Ammon's horn (tissue), 1 donor: Measurements from ENCODE around the gene EPM2A.

Source experiments
- DNase-seq: peaks from one replicate; pipeline ENCODE4 v3.0.0-alpha.2; 2016; ENCODE audit warnings: low spot score

EPM2A gene

DNA sequence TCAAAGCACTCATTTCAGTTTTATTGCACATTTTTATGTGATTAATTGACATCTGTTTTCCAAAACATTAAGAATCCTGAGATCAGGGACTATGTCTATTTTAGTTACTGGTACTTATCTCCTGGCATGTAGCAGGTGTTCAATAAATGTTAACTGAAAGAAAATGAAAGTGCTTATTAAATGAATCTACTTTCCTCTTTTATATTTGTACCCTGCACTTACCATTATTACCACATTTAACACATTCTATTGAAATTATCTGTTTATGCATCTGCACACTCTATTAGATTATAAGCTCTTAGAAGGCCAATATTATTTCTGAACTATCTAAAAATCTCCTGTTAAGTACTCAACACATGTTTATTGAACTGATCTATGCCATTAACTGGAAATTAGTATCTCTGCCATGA, 131.9 kb downstream of the EPM2A start:
- no peak for DNase-seq

DNA sequence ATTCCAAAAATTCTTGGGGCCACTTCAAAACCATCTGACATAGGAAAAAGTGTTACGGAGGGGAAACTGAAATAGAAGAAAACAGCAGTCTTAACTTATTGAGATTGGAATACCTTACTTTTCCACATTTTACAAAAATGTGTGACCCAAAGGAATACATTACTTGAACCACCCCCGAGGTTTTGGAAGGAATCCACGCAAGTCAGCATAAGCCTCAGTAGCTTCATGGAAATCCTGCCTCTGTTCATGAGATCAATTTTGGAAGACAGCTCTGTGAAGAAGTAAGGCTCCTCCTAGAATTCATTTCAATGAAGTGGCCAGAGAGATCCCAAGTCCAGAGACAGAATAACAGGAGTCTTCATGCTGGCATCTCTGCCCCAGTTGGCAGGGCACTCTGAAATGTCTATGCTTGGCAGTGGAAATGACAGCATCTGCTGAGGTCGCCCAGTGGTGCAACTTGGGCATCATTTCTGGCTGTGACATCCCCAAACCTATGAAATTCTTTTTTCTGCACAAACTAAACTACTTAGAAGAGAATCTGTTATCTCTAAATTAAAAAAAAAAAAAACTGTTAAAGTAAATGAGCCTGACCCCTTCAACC, 132.5 kb downstream of the EPM2A start:
- DNase-seq, result no peak

DNA sequence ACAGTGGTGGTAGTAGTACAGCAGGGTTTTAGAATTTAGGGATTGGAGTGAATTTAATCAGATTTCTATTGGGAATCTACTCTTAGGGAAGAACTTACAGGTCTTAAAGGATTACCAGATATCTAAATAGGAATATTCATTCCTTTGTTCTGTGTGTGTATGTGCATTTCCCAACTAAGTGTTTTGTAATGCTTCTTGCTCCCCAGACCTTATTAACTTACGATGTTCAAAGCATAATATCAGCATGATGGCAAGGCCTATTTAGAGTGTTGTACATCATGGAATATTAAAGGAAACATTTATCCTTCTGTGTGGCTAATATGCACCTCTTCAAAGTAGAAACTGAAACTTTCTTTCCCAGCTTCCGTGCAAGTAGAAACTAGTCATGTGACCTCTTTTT, 133.9 kb downstream of the EPM2A start:
- DNase-seq, result no peak

DNA sequence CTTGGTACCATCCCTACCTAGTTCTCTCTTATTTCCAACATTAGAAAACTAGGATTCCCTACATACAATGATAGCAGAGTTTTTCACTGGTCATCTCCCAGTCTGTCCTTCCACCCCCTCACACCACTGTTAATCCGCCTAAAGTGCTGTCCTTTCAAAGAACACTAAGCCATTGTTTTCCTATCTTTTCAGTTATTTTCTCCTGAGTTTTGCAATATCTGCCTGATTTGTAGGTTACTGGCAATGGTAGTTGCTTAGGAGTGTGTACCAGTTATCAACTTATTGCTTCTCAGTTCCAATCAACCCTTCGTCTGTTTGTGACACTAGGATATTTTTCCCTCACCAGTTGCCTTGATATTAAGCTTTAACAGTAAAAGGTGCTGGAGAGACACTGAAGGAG, 135.0 kb downstream of the EPM2A start:
- no peak for DNase-seq

DNA sequence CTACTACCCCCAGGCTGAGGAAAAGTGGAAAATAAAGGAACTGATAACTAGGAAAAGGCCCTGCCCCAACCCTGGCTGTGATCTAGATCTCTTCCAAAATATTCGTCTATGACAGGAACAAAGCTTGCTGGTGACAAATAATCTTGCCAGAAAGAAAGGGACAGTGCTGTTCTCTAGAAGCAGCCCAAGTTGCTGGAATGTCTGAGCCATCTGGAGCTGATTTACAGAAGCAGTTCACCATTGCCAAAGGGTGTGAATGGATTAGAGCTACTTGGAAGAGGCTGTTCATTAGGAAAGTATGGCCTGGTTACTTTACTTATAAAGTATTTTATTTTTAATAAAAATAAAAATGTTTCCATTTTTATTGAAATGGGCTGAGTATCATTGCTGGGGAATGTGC, 146.3 kb downstream of the EPM2A start:
- DNase-seq, result no peak

DNA sequence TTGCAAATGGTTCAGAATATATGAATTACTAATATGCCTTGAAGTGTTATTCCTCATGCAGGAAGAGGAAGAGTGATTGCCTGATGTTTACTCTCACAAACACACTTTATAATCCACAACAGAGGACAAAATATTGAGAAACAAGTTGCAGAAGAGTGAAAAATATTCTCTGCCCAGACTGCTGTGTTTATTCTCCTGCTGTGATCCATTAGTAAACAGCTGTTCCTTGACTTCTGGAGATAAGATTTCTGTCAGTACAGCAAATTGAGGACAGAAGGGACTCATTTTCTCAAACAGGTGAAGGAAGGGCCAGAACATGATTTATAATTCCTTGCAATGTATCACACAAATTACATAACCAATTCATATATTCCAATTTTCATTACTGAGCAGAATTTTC, 148.0 kb downstream of the EPM2A start:
- DNase-seq, result no peak

DNA sequence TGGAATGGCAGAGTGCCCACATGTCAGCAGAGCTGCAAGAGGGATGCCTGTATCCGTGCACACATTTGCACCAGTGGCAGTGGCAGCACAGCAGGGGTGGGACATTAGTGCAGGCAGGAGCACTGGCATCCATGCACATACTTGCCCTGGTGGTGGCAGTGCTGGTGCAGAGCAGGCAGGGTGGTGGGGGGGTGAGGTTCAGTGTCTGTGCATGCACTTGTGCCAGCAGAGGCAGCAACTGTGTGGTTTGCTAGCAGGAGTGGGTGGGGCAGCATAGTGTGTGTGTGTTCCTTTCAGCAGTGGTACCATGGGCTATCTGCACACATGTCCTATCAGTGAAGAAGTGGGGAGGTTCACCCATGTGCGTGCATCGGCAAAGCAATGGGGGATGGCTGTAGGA, 151.6 kb downstream of the EPM2A start:
- DNase-seq, result no peak
